H4 (cell line): ENCODE results near the gene LIM2. TPM values are rescaled to one million over a fixed set of nuclear protein-coding genes. Genes with fewer than 3 reads are reported as not detected.

Source experiments
- DNase-seq: peaks from one replicate; pipeline ENCODE4 v3.0.0-alpha.2; 2015; ENCODE audit warnings: low spot score
- total RNA-seq: library from RNA; depleted of rRNA; stranded (reverse); fragments of >200 nt; shearing (Covaris generic); gene quantifications from 2 replicates; pipeline ENCODE4 v1.2.3, GENCODE V29; 2014

The LIM2 gene
- total RNA-seq, 1 experiment from 2014 or later = not detected

- no peak for DNase-seq
Observed at GRCh38 chr19:51365965-51366388, 21.8 kb downstream of the LIM2 start, which contains the start of gene ETFB. ETFB (minus strand) TSS chr19:51366388; CDS start chr19:51366326, 62 bp downstream.

GRCh38 chr19:51365211-51365964 lies 22.4 kb downstream of the LIM2 start:
- no peak for DNase-seq

- no peak for DNase-seq
Observed at GRCh38 chr19:51364200-51365106, 23.3 kb downstream of the LIM2 start.

GRCh38 chr19:51361239-51361638 lies 26.5 kb downstream of the LIM2 start:
- DNase-seq = no peak

- DNase-seq = peak; percentile 95
Observed at GRCh38 chr19:51359294-51359693, 28.5 kb downstream of the LIM2 start.

DNA sequence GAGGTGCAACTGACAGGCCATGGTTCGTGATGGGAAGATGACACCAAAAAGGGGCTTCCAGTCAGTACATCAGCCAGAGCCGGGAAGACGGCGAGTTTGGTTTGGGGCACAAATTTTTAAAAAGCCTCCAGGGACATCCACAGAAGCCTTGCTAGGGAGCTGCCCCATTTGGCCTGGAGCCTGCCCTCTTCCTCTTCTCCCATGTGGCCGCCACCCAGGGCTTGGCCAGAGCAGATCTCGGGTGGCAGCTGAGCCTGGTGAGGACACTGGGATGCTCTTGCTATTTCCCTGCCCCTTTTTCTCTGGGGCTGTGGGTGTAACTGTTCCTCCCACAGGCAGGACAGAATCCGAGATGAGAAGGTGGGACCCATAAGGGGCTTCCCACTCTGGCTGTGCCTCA lies 29.8 kb downstream of the LIM2 start:
- no peak for DNase-seq

DNA sequence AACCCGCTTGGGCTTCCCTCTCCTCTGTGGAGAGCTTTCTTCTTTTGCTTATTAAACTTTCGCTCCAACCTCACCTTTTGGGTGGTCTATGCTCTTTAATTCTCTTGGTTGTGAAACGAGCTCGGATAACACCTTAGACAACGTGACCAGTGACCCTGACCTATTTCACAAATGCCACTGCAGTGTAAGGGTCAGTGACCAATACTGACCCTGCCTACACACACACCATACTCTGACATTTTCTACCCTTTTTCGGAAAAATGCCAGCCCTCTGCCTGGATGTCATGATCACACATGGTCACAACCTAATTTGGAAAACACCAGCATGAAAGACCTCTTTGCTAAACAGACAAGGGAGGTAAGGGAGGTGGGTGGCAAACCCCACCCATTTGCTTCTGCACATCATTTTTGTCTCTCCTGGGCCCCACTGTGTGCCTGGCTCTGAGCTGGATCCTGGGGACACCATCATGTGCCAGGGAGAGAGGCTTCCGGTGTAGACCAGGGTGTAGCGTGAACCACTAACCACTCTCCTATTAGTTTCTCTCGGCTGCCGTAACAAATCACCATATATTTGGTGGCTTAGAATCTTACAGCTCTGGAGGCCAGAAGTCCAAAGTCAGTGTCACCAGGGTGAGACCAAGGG lies 31.5 kb downstream of the LIM2 start:
- no peak for DNase-seq

DNA sequence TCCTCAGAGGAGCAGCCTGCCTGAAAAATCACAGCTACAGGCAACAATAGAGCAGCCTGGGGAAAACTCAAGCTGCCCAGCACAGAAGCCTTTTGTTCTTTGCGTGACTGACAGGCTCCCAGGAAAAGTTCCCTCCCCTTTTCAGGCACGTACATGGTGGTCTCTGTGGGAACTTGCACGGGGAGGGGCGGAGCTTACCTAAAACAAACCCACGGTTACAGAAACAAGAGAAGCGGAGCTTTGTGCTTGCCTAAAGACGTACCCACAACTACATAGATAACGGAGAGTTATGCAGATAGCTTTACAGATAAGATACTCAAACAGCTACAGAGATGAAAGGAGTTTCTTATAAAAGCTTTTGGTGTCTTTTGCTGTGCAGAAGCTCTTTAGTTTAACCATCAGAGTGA lies 33.0 kb downstream of the LIM2 start:
- DNase-seq = peak; percentile 73

DNA sequence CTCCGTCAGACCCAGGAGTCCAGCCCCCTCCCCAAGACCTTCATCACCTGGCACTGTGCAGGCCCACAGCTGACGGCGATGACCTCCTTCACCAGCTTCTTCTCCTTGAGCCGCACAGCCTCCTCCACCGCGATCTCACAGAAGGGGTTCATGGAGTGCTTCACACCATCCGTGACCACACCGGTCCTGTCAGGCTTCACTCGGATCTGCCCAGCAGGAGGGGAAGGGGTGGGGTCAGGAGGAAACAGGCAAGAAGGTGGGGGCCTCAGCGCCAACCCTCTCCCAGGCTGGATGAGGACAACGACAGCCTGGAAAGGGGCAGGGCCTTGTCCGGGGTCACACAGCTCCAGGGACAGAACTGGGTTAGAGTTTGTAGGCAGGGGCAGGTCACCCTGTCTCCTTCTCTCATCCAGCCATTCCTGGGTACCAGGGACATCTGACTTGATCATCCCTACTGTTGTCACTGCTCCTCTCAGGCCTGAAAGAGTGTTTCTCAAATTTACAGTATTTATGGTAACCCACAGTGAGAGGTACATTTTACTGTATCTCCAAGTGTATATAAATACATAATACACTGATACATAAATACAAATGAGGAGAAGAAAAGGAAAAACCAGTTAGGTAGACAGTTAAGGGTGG lies 33.6 kb downstream of the LIM2 start:
- DNase-seq = peak; percentile 61

DNA sequence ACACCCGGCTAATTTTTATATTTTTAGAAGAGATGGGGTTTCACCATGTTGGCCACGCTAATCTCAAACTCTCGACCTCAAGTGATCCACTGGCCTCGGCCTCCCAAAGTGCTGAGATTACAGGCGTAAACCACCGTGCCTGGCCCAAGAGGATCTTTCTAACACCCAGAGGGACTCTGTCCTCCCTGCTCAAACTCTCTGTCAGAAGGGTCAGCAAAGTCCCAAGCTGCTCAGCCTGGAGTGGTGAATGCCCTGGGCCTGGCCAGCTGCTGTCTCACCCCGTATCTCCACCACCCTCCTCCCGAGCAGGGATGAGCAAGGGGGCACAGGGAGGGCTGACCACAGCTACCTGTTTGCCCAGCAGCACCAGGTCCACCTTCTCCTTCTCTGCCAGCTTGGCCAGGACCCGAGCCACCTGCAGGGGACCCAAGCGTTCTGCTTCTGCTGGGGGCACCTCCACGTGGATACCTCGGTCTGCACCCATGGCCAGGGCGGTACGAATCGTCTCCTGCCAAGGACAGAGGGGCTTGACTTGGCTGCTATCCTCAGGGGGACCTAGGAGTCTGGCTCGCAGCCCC lies 34.9 kb downstream of the LIM2 start:
- no peak for DNase-seq

DNA sequence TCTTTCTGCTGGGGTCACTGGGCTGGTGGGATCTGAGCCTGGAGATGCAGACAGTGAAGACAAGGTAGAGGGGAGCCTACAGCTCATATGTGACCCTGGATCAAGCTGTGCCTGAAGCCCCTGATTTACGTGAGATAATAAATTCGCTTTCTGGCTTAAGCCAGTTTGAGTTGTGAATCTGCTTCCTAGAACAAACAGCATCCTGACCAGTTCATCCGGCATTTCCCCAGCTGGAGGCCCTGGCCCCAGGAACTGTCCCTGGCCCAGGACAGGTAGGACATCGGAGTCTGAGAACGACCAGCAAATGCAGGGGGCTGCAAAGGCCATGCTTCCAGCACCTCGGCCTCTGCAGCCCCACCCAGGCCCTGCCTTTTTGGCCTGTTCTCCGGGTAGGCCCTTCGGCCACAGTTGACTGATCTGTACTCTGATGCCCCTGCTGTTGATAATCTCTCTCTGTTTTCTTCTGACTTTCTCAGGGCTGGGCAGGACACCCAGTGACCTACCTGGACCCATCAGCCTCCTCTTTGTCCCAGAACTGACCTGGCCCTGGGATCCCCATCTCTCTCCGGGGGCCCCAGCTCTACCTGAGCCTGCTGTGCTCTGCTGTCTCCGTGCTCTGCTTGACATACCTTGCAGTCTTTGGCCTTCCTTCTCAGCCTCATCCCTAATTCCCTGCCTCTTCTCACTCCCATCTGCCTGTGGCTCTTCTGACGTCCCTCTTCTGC lies 36.3 kb downstream of the LIM2 start:
- no peak for DNase-seq

DNA sequence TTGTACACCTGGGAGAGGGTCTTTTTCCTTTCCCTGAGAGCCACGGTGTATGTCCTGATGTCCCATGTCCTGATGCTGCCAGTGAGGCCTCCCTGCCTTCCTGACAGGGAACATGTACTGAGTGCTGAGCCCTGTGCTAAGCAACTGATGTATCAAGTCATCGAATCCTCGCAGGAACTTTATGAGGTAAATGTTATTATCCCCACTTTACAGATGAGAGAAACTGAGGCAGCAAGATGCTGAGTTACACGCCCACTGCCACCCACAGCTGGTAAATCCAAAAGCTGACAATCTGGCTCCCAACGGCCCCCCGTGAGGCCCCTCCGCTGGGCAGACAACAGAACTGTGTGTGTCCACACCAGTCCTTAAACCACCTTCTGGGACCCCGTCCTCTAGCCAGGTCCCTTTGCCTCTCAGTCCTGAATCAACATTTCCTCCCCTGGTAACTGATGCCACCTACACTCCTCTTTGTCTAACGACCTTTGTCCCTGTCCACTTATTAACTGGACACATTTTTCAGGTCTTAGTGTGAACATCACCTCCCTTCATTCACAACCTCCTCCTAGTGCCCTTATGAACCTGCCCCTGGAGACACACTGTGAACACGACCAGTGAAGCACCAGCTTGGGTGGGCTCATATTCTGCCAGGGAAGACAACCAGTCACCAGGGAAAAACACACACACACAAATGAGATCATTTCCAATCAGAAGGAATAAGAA lies 40.4 kb downstream of the LIM2 start:
- DNase-seq = no peak

DNA sequence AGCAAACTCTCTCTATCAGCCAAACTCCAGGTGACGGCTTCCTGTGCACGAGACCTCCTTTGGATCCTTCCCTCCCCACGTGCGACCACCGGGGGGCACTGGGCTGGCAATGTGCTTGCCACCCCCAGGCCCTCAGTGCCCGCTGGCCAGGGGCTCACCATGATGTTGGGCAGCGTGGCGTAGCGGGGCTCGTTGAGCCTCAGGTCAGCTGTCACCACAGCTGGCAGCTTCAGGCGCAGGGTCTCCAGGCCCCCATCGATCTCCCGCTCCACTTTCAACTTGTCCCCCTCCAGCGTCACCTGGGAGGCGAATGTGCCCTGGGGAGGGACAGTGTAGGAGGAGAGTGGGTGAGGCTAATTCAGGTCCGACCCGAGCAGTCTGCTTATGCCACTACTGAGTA lies 41.0 kb downstream of the LIM2 start:
- no peak for DNase-seq

DNA sequence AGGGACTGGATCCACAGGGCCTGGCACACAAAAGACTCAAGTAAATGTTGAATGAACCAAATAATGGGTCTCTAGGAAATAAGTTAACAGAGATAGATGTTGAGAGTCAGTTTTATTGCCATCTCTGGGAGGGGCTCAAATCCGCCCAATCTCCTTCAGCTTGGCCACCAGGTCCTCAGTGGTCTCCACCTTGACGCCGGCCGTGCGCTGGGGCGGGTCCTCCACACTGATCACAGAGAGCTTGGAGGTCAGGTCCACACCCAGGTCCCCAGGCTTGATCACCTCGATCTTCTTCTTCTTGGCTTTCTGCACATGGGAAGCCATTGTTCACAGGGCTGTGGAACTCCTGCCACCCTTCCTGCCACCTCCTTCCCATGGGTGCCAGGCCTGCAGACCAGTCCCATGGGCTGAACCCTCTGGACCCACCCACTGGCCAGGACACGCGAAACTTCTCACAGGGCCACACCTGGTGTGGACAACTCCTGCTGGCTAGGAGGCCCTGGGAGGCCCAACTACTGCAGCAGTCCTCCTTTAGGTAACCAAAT lies 42.6 kb downstream of the LIM2 start:
- DNase-seq = no peak

GRCh38 chr19:51342631-51343569 lies 44.9 kb downstream of the LIM2 start:
- no peak for DNase-seq

DNA sequence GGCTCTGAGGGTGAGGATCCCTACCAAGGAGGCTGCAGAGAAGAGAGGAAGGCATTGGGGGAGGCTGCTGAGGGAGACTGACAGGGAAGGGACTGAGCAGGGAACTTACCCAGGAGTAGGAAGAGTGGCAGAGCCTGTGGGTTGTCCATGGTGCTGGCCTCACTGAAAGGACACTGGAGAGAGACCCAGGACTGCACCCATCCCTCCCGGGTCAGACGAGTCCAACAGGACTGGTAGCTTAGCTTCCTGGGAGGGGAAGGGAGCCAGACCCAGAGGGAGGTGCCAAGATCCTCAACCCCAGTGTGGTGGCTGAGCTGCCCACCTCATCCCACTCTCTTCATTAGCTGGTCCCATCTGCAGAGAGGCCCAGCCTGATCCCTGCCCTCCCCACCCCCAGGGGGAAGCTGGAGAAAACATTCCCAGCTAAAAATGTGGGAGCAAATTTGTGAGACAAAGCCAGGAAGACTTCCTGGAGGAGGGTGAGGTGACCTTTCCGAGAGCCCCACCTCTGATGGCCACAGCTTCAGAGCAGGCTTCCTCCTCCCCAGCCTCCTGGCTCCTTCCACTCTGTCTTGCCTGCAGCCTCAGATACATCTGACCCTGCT lies 45.7 kb downstream of the LIM2 start, which contains the start of gene VSIG10L:
VSIG10L (minus strand) TSS at position 164 of the 605 bp plus-strand sequence; CDS start at position 149, 15 bp downstream.
- DNase-seq = no peak

GRCh38 chr19:51341066-51341465 lies 46.7 kb downstream of the LIM2 start:
- no peak for DNase-seq
